ENCODE results near the gene GPC5.

DNA sequence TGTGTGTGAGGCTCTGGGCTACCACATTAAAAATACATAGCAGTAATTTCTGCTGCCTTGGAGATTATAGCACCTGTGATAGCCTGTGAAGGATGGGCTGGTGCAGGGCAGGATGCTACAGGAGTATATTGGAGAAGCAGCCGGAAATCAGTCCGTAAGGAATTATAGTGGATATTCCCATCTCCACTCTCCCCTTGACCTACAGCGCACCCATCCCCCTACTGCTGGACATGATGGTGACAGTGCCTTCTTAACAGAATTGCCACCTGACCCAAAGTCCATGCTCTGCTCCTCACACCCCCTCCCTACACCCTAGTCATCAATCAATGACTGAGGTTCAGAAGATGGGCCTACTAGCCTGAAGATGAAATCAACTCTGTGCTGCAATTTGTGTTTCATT, 376.0 kb downstream of the GPC5 start:
- TF ChIP-seq, protein P1, sequence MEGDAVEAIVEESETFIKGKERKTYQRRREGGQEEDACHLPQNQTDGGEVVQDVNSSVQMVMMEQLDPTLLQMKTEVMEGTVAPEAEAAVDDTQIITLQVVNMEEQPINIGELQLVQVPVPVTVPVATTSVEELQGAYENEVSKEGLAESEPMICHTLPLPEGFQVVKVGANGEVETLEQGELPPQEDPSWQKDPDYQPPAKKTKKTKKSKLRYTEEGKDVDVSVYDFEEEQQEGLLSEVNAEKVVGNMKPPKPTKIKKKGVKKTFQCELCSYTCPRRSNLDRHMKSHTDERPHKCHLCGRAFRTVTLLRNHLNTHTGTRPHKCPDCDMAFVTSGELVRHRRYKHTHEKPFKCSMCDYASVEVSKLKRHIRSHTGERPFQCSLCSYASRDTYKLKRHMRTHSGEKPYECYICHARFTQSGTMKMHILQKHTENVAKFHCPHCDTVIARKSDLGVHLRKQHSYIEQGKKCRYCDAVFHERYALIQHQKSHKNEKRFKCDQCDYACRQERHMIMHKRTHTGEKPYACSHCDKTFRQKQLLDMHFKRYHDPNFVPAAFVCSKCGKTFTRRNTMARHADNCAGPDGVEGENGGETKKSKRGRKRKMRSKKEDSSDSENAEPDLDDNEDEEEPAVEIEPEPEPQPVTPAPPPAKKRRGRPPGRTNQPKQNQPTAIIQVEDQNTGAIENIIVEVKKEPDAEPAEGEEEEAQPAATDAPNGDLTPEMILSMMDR (IDR thresholded peaks at IDR 0.05; ENCODE audit: insufficient read depth, low read length, poor library complexity, severe bottlenecking): no peak
- no peak for TF ChIP-seq EZH2phosphoT487 (conservative IDR thresholded peaks at IDR 0.05; ENCODE audit: low read length)

All from SU-DHL-6 (cell line).